ENCODE measurements around the gene ACOX1. TPM values are rescaled to one million over a fixed set of nuclear protein-coding genes. Genes with fewer than 3 reads are reported as not detected.
A peak's percentile ranks its signal among the peaks of the same experiment; 100 is the strongest.
"Not testable (repeated sequence)": the region's sequence is repeated elsewhere in the genome, so short reads cannot be mapped to it uniquely, and the experiment has no call there.

ACOX1 gene
- total RNA-seq, 1 experiment from 2014 or later = 15.6 TPM

GRCh38 chr17:75994802-75995370 is 15.9 kb upstream of the ACOX1 start:
- in situ Hi-C loops (cut with HindIII; ENCODE audit: low pct_unique_long_range_greater_than_20kb, low sequenced_read_pairs) = no loop called here
- DNase-seq (ENCODE audit: low read depth) = no peak

DNA sequence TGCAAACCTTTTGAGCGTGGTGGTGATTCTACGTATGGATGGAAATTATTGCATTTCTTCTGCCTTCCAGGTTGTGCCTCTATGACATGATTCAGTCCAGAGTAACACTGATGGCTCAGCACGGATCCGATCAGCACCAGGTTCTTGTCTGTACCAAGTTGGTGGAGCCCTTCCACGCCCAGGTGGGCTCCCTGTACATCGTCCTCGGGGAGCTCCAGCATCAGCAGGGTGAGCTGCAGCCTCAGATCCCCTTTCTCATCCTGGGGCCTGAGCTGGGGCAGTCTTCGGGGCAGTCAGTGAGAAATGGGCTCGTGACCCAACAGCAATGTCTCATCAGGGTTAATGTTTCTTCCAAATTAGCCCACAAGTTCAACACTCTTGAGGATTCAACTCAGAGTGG is 12.4 kb upstream of the ACOX1 start:
- in situ Hi-C loops (cut with HindIII; ENCODE audit: low pct_unique_long_range_greater_than_20kb, low sequenced_read_pairs) = no loop called here
- DNase-seq (ENCODE audit: low read depth) = no peak

GRCh38 chr17:75987041-75987440 is 8.1 kb upstream of the ACOX1 start:
- in situ Hi-C loops (cut with HindIII; ENCODE audit: low pct_unique_long_range_greater_than_20kb, low sequenced_read_pairs) = no loop called here
- DNase-seq (ENCODE audit: low read depth) = no peak

DNA sequence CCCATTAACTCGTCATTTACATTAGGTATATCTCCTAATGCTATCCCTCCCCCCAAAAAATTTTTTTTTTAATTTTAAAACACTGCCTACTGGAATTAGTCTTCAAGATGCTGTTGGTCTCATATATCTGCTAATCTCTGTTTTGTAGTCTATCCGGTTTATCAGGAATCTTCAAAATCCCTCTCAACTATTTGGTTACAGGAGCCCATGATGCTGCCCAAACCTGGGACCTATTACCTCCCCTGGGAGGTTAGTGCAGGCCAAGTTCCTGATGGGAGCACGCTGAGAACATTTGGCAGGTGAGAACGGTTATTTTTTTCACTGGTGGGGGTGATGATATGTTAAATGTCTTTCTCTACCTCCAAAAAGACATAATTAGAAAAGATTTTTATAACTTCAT is 7.0 kb upstream of the ACOX1 start:
- in situ Hi-C loops (cut with HindIII; ENCODE audit: low pct_unique_long_range_greater_than_20kb, low sequenced_read_pairs) = no loop called here
- no peak for DNase-seq (ENCODE audit: low read depth)

DNA sequence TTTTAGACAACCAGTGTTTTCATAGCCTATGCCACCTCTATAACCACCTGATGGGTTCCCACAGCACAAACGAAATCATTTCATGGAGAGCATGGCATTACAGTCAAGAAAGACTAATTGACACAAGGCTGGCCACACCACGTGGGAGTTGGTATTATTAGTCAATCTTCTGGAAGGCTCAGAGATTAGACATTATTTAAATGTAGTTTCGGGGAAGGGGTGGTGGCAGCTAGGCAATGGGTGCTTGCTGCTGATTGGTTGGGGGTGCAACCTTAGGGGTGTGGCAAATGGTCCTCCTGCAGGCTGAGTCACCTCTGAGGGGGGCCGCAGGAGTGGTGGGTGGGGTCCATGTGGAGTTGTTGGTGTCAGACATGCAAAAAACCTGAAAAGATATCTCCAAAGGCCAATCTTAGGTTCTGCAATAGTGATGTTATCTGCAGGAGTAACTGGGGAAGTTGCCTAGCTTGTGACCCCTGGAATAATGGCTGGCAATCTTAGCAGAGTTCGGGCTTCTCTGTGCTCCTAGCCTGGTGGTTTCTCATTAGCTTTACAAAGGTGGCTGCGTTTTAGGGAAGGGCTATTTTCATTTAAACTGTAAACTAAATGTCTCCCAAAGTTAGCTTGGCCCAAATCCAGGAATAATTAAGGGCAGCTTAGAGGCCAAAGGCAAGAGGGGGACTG is 4.7 kb upstream of the ACOX1 start:
- in situ Hi-C loops (cut with HindIII; ENCODE audit: low pct_unique_long_range_greater_than_20kb, low sequenced_read_pairs) = no loop called here
- peak; percentile 62 for DNase-seq (ENCODE audit: low read depth)

DNA sequence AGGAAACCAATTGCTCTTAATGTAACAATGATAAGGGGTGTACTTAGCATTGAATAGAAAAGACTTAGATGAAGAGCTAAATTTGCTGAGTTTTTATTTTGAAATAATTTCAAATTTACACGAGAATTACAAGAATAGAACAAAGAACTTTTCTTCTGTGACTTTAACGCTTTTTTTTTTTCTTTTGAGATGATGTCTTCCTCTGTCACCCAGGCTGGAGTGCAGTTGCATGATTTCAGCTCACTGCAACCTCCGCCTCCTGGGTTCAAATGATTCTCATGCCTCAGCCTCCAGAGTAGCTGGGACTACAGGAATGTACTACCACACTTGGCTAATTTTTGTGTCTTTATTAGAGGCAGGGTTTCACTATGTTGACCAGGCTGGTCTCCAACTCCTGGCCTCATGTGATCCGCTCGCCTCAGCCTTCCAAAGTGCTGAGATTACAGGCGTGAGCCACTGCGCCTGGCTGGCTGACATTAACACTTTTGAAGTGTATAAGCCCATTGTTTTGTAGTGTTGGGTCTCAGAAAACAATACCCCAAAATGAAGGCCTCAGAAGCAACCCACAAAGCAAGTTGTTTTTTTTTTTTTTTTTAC is 2.2 kb upstream of the ACOX1 start:
- in situ Hi-C loops (cut with HindIII; ENCODE audit: low pct_unique_long_range_greater_than_20kb, low sequenced_read_pairs) = no loop called here
- no peak for DNase-seq (ENCODE audit: low read depth)

GRCh38 chr17:75980188-75981018 is 1.4 kb upstream of the ACOX1 start:
- in situ Hi-C loops (cut with HindIII; ENCODE audit: low pct_unique_long_range_greater_than_20kb, low sequenced_read_pairs) = no loop called here
- DNase-seq (ENCODE audit: low read depth) = peak; percentile 70

DNA sequence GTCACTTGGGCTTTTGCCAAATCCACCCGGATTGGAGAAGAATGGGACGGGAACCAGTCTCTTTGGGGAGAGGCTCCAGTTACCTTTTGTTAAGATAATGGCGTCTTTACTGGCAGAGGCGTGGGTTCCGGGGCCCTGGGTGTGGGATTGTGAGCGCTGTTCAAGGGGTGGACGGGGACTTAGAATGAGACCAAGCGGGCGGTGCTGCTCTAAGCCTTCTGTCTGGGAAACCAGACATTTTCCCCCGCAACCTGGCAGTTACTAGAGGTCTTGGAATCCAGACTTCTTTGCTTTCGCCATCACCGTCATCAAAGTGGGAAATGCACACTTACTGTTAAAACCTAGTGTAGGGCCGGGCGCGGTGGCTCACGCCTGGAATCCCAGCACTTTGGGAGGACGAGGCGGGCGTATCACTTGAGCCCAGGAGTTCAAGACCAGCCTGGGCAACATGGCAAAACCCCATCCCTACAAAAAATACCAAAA is 780 bp upstream of the ACOX1 start:
- DNase-seq (ENCODE audit: low read depth) = no peak
- in situ Hi-C loops (cut with HindIII; ENCODE audit: low pct_unique_long_range_greater_than_20kb, low sequenced_read_pairs) = no loop called here

GRCh38 chr17:75976175-75976848 is 2.7 kb downstream of the ACOX1 start:
- DNase-seq (ENCODE audit: low read depth) = no peak
- in situ Hi-C loops (cut with HindIII; ENCODE audit: low pct_unique_long_range_greater_than_20kb, low sequenced_read_pairs) = no loop called here

- in situ Hi-C loops (cut with HindIII; ENCODE audit: low pct_unique_long_range_greater_than_20kb, low sequenced_read_pairs) = no loop called here
- no peak for DNase-seq (ENCODE audit: low read depth)
Measured at GRCh38 chr17:75975757-75976174, 3.2 kb downstream of the ACOX1 start.

- in situ Hi-C loops (cut with HindIII; ENCODE audit: low pct_unique_long_range_greater_than_20kb, low sequenced_read_pairs); DNase-seq (ENCODE audit: low read depth): not testable (repeated sequence)
Measured at GRCh38 chr17:75975187-75975586, 3.8 kb downstream of the ACOX1 start.

DNA sequence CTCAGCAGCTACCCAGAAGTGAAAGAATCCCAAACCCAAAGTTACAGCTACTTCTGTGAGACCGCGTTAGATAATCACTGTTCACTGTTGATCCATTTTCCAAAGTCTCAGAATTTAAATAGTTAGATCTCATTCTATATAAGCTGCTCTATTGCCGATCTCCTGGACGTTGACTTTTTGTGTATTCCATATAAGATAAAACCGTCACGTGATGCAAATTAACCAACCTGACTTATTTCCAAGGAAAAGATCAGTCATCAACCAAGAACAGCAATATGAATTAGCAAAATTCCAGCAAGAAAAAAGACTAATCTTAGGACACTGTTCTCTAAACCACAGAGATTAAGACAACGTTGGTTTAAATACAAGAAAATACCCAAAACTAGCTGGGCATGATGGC is 8.3 kb downstream of the ACOX1 start:
- DNase-seq (ENCODE audit: low read depth) = no peak
- in situ Hi-C loops (cut with HindIII; ENCODE audit: low pct_unique_long_range_greater_than_20kb, low sequenced_read_pairs) = no loop called here

- DNase-seq (ENCODE audit: low read depth) = no peak
- in situ Hi-C loops (cut with HindIII; ENCODE audit: low pct_unique_long_range_greater_than_20kb, low sequenced_read_pairs) = no loop called here
Measured at GRCh38 chr17:75970011-75970523, 8.9 kb downstream of the ACOX1 start.

GRCh38 chr17:75969044-75969443 is 9.9 kb downstream of the ACOX1 start:
- DNase-seq (ENCODE audit: low read depth); in situ Hi-C loops (cut with HindIII; ENCODE audit: low pct_unique_long_range_greater_than_20kb, low sequenced_read_pairs): not testable (repeated sequence)

GRCh38 chr17:75965468-75965867 is 13.5 kb downstream of the ACOX1 start:
- in situ Hi-C loops (cut with HindIII; ENCODE audit: low pct_unique_long_range_greater_than_20kb, low sequenced_read_pairs) = no loop called here
- DNase-seq (ENCODE audit: low read depth) = no peak

- no peak for DNase-seq (ENCODE audit: low read depth)
- in situ Hi-C loops (cut with HindIII; ENCODE audit: low pct_unique_long_range_greater_than_20kb, low sequenced_read_pairs) = no loop called here
Measured at GRCh38 chr17:75959839-75960511, 19.0 kb downstream of the ACOX1 start.

DNA sequence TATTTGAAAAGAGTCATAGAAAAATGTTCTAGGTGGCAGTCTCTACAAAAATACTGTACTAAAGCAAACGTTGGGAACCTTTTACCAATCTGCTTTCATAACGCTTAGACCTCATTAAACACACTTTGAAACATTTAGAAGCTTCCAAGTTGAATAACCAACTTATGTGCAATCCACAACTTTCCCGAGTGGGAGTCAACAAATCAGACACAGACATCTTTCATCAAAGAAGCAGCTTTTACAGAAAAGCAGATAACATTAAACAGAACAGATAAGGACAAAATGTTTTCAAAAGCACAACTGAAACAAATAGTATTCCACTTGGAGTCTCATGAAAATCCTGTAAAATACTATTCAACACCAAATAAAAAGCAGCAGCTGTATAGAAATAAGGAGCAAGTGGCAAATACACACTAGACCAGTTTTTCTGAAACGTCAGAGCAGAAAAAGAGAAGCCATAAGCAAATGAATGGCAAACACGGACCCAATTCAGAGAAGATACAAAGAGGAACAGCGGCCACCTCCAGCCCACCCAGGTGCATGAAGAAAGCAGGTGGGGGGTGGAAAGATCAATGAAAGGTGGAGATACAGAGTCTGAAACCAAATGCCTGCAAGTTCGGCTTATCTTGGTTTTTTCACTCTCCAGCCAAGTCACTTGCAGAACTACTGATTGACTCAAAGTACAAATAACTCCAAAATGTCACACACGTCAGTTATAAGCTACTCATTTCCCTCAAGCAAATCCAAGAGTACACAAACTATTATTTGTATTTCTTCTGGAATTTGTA is 19.7 kb downstream of the ACOX1 start:
- in situ Hi-C loops (cut with HindIII; ENCODE audit: low pct_unique_long_range_greater_than_20kb, low sequenced_read_pairs) = no loop called here

More for the DNA sequence above, 19.7 kb downstream of the ACOX1 start:
- DNase-seq (ENCODE audit: low read depth) = no peak

Measured in Caki2 (cell line).